ENCODE data around the gene ROBO2.

The ROBO2 gene

DNA sequence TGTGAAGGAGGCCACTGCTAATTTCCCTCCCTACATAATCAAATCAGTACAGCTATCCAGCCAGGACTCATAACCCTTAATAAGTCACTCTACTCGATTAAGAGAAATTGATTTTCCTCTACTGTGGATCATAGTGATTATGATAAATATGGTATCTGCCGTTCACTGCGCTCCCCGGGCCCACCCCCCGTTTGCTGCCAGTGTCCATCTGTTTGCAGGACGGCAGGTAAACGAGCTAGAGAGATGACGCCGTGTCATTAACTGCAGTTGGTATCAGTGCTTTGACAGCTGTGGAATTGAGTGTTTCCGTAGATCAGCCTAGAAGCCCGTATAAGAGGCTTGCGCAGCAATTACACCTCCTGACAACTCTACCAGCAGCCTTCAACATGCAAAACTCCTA is 94.9 kb downstream of the ROBO2 start:
- H3K9me3 ChIP-seq (ENCODE audit: control insufficient read depth, insufficient read depth, low read length) = no peaks in the 10 kb centered on the region
- H3K4me1 ChIP-seq (ENCODE audit: control insufficient read depth, insufficient read depth, low read length) = no peaks in the 10 kb centered on the region
- H3K9ac ChIP-seq (ENCODE audit: low read depth, low read length) = no peak overlapping the region
- H3K27me3 ChIP-seq (ENCODE audit: control insufficient read depth, insufficient read depth, low read length) = no peaks in the 10 kb centered on the region
- H3K36me3 ChIP-seq (ENCODE audit: control insufficient read depth, insufficient read depth, low read length) = no peaks in the 10 kb centered on the region
- H3K4me3 ChIP-seq (ENCODE audit: low read depth, low read length) = no peak overlapping the region

DNA sequence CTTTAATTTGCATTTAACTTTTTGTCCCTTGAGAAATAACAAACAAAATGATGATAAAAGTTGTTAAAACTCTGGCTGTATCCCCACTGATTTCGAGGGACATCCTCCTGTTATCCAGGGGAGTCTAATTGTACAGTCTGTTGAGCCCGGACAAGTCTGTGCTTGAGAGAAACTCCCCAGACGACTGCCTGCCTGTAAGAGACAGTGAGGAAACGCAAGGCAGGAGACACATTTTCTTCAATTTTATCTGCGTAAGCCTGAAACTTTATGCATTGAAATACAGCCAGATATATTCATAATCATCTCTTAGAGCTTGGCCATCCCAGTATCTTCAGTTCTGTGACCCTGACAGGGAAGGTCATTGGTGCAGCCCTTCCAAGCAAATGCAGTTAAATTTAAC is 97.7 kb downstream of the ROBO2 start:
- no peaks in the 10 kb centered on the region for H3K4me1 ChIP-seq (ENCODE audit: control insufficient read depth, insufficient read depth, low read length)
- no peak overlapping the region for H3K4me3 ChIP-seq (ENCODE audit: low read depth, low read length)
- no peak overlapping the region for H3K9ac ChIP-seq (ENCODE audit: low read depth, low read length)
- H3K36me3 ChIP-seq (ENCODE audit: control insufficient read depth, insufficient read depth, low read length) = no peaks in the 10 kb centered on the region
- no peaks in the 10 kb centered on the region for H3K9me3 ChIP-seq (ENCODE audit: control insufficient read depth, insufficient read depth, low read length)
- H3K27me3 ChIP-seq (ENCODE audit: control insufficient read depth, insufficient read depth, low read length) = no peaks in the 10 kb centered on the region

DNA sequence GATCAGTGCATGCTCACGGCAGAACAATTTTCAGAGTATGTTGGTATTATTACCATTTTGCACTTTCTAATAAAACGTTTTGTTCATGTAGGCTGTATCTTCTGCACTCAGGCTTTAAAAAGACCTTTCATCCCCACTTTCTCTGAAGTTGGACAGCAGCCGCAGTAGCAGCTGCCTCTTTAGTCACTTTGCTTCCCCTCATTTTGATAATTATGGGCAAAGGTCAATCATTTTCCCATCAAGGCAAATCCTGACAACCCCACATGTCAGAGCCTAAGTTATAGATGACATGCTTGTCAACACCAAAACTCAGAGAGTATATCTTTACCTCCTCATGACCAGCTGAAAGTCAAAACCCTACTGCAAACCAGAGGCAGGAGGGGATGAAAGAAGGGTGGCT is 99.7 kb downstream of the ROBO2 start:
- no peaks in the 10 kb centered on the region for H3K36me3 ChIP-seq (ENCODE audit: control insufficient read depth, insufficient read depth, low read length)
- no peaks in the 10 kb centered on the region for H3K9me3 ChIP-seq (ENCODE audit: control insufficient read depth, insufficient read depth, low read length)
- no peaks in the 10 kb centered on the region for H3K4me1 ChIP-seq (ENCODE audit: control insufficient read depth, insufficient read depth, low read length)
- no peak overlapping the region for H3K4me3 ChIP-seq (ENCODE audit: low read depth, low read length)
- H3K27me3 ChIP-seq (ENCODE audit: control insufficient read depth, insufficient read depth, low read length) = no peaks in the 10 kb centered on the region
- H3K9ac ChIP-seq (ENCODE audit: low read depth, low read length) = no peak overlapping the region

DNA sequence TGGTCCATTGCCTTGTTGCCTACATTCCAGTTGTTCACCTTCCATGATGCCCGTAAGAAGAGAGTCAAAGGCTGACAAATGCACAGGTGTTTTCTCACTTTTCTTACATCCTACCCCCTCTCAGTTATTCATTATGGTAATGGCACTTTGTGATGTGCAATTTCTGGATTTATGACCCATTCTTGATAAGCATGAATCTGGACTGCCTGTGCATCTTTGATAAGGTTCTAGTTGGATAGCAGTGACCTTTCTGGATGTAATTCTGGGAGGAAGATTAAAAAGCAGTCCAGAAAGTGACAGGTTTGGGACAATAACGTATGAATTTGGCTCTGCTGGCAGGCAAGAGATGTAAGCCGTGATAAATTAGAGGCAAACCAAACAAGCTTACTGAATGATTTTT is 101.5 kb downstream of the ROBO2 start:
- no peak overlapping the region for H3K9ac ChIP-seq (ENCODE audit: low read depth, low read length)
- peaks cover 4% of the 10 kb centered on the region for H3K4me1 ChIP-seq (ENCODE audit: control insufficient read depth, insufficient read depth, low read length)
- H3K27me3 ChIP-seq (ENCODE audit: control insufficient read depth, insufficient read depth, low read length) = no peaks in the 10 kb centered on the region
- H3K9me3 ChIP-seq (ENCODE audit: control insufficient read depth, insufficient read depth, low read length) = no peaks in the 10 kb centered on the region
- no peaks in the 10 kb centered on the region for H3K36me3 ChIP-seq (ENCODE audit: control insufficient read depth, insufficient read depth, low read length)
- H3K4me3 ChIP-seq (ENCODE audit: low read depth, low read length) = no peak overlapping the region

DNA sequence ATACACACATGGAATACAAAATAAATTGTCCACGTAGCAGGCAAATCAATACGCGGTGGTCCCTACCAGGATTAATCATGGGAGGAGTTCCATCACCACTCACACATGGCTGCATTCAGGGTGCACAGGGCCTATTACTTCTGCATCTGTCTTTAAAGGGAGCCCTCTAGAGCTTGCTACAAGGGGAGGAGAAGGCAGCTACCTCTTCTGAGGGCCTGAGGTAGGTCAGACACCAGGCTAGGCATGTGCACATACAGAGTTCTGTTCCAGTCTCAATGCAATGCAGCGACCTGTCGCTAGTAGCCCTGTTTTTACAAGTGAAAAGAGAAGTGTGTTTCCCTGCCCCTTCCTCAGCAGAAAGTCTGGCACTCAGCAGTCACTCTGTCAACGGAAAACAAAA is 102.7 kb downstream of the ROBO2 start:
- no peak overlapping the region for H3K9ac ChIP-seq (ENCODE audit: low read depth, low read length)
- H3K9me3 ChIP-seq (ENCODE audit: control insufficient read depth, insufficient read depth, low read length) = no peaks in the 10 kb centered on the region
- H3K36me3 ChIP-seq (ENCODE audit: control insufficient read depth, insufficient read depth, low read length) = no peaks in the 10 kb centered on the region
- no peaks in the 10 kb centered on the region for H3K27me3 ChIP-seq (ENCODE audit: control insufficient read depth, insufficient read depth, low read length)
- H3K4me1 ChIP-seq (ENCODE audit: control insufficient read depth, insufficient read depth, low read length) = peaks cover 5% of the 10 kb centered on the region
- no peak overlapping the region for H3K4me3 ChIP-seq (ENCODE audit: low read depth, low read length)

DNA sequence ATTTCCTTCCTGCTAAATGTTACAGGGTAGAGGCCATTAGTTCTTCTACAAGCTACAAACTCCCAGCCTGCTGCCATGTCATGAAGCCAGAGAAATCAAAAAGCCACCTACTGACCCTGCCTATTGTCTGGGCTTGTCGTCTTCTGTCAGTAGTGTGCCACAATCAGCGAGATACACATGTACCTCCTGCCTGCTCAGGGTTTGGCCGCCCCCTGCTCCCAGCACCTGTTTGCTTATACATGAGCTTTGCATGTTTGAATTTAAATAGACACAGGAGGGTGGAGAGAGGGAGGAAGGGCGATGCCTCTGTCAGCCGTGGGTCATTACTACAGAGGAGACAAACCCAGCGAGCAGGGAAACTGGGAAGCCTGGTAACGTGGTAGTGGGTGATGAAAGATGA is 106.1 kb downstream of the ROBO2 start:
- no peaks in the 10 kb centered on the region for H3K36me3 ChIP-seq (ENCODE audit: control insufficient read depth, insufficient read depth, low read length)
- H3K4me3 ChIP-seq (ENCODE audit: low read depth, low read length) = no peak overlapping the region
- no peaks in the 10 kb centered on the region for H3K9me3 ChIP-seq (ENCODE audit: control insufficient read depth, insufficient read depth, low read length)
- H3K27me3 ChIP-seq (ENCODE audit: control insufficient read depth, insufficient read depth, low read length) = no peaks in the 10 kb centered on the region
- H3K4me1 ChIP-seq (ENCODE audit: control insufficient read depth, insufficient read depth, low read length) = peaks cover 11% of the 10 kb centered on the region
- no peak overlapping the region for H3K9ac ChIP-seq (ENCODE audit: low read depth, low read length)

DNA sequence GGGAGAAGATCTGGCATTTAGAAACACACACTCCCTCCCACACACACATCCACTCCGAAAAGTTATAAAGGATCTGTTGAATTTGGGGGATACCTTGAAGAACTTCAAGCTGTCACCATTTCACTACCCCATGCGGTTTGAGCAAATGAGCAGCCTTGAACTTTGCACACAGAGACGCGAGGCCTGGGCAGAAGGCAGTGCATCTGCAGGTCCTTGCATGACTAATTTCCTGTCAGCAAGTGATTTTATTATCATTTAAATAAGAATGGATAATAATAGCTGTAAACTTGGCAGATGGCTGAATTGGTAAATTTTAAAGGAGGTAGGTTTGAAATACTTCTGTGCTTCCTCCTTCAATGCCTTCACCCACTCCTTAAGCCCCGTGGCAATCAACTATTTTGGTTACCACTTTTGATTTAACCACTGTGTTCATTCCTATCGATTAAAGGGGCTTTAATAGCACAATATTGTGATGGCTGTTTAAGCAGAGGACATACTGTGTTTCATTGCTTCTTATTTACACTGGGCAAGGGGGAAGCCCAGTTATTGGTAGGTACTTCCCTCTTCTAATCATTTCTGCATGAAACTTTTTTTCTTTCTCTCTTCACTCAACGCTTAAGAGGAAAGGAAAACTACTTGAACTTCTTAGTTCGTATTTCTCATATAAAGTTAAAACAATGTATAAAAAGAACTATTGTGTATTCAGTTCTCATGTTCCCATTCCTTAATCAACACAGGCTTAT is 108.1 kb downstream of the ROBO2 start:
- no peak overlapping the region for H3K4me3 ChIP-seq (ENCODE audit: low read depth, low read length)
- H3K9ac ChIP-seq (ENCODE audit: low read depth, low read length) = no peak overlapping the region
- H3K9me3 ChIP-seq (ENCODE audit: control insufficient read depth, insufficient read depth, low read length) = no peaks in the 10 kb centered on the region
- H3K4me1 ChIP-seq (ENCODE audit: control insufficient read depth, insufficient read depth, low read length) = peaks cover 11% of the 10 kb centered on the region
- H3K36me3 ChIP-seq (ENCODE audit: control insufficient read depth, insufficient read depth, low read length) = no peaks in the 10 kb centered on the region
- H3K27me3 ChIP-seq (ENCODE audit: control insufficient read depth, insufficient read depth, low read length) = no peaks in the 10 kb centered on the region

DNA sequence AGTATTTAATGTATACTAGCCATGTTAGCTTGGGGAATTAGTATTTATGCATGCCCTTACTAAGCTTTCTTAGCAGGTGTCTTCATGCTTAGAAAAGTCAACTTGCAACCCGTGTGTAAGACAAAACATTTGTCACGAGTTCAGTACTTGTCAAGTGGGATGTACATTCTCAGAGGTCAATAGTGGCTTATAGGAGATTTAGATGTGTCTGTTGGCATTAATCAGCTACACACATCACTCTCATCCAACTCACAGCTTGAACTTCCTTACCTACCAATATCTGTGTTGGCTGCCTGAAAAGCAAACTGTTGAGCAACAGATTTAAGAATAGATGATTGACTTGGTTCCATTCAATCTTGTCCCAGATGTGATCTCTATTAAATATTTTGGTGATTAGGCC is 109.5 kb downstream of the ROBO2 start:
- no peak overlapping the region for H3K9ac ChIP-seq (ENCODE audit: low read depth, low read length)
- peaks cover 11% of the 10 kb centered on the region for H3K4me1 ChIP-seq (ENCODE audit: control insufficient read depth, insufficient read depth, low read length)
- no peaks in the 10 kb centered on the region for H3K27me3 ChIP-seq (ENCODE audit: control insufficient read depth, insufficient read depth, low read length)

DNA sequence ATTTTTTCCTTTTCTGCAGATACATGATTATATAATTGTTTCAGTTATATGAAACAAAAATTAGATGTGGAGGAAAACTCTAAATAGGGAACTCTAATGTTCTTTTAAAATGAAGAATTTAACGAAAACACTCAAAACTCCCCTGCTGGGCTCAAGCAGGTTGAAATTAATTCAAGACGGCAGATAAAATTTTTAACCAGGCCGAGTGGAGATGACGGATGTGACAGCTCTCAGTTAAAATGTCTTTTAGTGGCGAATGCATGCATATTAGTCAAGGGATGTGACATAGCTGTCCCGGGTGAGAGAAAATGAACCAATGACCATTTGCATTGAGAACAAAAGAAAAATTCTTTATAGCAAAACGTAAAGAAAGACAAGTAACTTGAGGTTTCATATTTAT is 110.1 kb downstream of the ROBO2 start:
- Histone ChIP-seq H3K9me3 (ENCODE audit: control insufficient read depth, insufficient read depth, low read length) (no peaks in the 10 kb centered on the region), H3K36me3 (ENCODE audit: control insufficient read depth, insufficient read depth, low read length) (no peaks in the 10 kb centered on the region), H3K27me3 (ENCODE audit: control insufficient read depth, insufficient read depth, low read length) (no peaks in the 10 kb centered on the region), H3K4me3 (ENCODE audit: low read depth, low read length) (no peak overlapping the region), H3K9ac (ENCODE audit: low read depth, low read length) (no peak overlapping the region), H3K4me1 (ENCODE audit: control insufficient read depth, insufficient read depth, low read length) (peaks cover 11% of the 10 kb centered on the region)

More for the DNA sequence above, 109.5 kb downstream of the ROBO2 start:
- no peaks in the 10 kb centered on the region for H3K9me3 ChIP-seq (ENCODE audit: control insufficient read depth, insufficient read depth, low read length)
- no peaks in the 10 kb centered on the region for H3K36me3 ChIP-seq (ENCODE audit: control insufficient read depth, insufficient read depth, low read length)
- H3K4me3 ChIP-seq (ENCODE audit: low read depth, low read length) = no peak overlapping the region

DNA sequence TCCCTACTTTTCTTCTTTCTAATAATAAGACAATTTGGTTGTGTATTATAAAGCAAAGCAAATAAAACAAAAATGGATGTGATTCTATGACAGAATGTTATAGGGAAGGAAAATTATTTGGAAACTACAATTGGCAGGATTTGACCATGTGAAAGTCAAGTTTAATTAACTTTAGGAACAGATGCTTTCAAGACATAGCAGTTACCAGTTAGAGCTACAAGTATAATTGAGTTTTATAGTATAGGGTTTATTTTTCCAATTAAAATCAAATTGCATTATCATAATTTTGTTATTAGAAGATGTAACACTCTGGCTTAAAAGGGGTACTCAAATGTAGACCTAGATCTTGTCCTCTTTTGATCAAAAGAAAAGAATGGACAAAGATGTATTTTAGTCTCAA is 110.9 kb downstream of the ROBO2 start:
- Histone ChIP-seq H3K9me3 (ENCODE audit: control insufficient read depth, insufficient read depth, low read length) (no peaks in the 10 kb centered on the region), H3K4me1 (ENCODE audit: control insufficient read depth, insufficient read depth, low read length) (peaks cover 11% of the 10 kb centered on the region), H3K36me3 (ENCODE audit: control insufficient read depth, insufficient read depth, low read length) (no peaks in the 10 kb centered on the region), H3K27me3 (ENCODE audit: control insufficient read depth, insufficient read depth, low read length) (no peaks in the 10 kb centered on the region), H3K9ac (ENCODE audit: low read depth, low read length) (no peak overlapping the region), H3K4me3 (ENCODE audit: low read depth, low read length) (no peak overlapping the region)

DNA sequence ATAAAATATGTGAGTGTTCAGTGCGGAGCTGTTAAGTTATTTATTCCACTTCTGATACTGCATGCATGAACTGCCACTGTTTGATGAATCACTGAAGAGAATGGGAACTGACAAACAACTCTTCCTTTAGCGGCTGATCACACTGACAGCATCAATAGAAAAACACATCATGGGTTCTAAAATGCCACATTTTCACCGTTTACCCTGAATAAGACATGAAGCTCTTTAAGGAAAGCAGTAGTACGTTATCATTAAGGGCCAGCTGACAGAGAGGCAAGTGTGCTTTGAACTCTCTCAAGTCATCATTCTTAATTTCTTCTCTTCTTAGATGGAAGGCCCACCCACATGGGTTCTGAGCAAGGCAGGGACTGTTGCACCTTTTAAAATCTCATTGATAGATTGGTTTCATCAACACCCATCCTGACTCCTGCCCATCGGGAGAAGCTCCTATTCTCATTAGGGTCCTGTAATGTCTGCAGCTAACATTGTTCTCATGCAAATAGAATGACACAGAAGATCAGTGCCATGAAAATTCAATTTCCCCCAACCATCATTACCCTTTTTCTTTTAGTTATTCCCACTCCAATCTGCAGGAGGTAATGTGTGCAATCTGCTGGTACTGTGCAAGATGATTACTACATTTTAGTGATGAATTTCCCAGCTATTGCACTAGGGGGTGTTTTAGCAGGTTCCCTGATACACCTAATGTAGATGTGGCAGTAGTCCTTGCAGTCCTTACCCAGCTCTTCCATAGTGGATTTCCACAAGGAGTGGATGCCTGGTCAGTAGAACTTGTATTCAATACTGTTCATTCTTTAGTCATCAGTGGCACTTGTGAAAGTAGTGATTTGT is 119.1 kb downstream of the ROBO2 start:
- H3K9me3 ChIP-seq (ENCODE audit: control insufficient read depth, insufficient read depth, low read length) = no peaks in the 10 kb centered on the region
- H3K27me3 ChIP-seq (ENCODE audit: control insufficient read depth, insufficient read depth, low read length) = no peaks in the 10 kb centered on the region
- H3K36me3 ChIP-seq (ENCODE audit: control insufficient read depth, insufficient read depth, low read length) = no peaks in the 10 kb centered on the region
- no peaks in the 10 kb centered on the region for H3K4me1 ChIP-seq (ENCODE audit: control insufficient read depth, insufficient read depth, low read length)
- no peak overlapping the region for H3K9ac ChIP-seq (ENCODE audit: low read depth, low read length)
- no peak overlapping the region for H3K4me3 ChIP-seq (ENCODE audit: low read depth, low read length)

DNA sequence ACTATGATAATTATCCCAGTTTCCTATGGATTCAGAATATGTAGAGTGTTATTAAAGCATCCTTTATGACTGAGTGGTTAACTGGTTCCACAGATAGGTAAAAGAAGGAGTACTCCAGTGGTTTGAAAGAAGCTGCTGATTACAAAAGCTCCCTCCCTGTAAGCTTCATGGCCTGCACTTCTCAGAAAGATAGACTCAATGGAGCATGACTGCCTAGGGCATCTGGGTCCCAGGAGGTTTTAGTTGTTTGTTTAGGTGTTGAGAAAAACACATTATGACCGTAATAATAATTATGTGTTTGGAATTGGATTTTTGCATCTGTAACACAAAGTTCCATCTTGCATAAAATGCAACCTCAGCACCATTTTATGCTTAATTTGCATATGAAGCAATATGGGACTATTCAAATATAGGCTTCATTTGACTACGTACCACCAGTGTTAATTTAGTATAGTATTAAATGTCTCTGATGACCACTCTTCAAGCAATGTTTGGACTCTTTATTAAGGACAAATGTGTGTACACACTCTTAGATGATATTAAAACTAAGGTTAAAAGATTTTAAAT is 121.1 kb downstream of the ROBO2 start:
- Histone ChIP-seq H3K9me3 (ENCODE audit: control insufficient read depth, insufficient read depth, low read length) (no peaks in the 10 kb centered on the region), H3K36me3 (ENCODE audit: control insufficient read depth, insufficient read depth, low read length) (no peaks in the 10 kb centered on the region), H3K4me1 (ENCODE audit: control insufficient read depth, insufficient read depth, low read length) (no peaks in the 10 kb centered on the region), H3K9ac (ENCODE audit: low read depth, low read length) (no peak overlapping the region), H3K4me3 (ENCODE audit: low read depth, low read length) (no peak overlapping the region), H3K27me3 (ENCODE audit: control insufficient read depth, insufficient read depth, low read length) (no peaks in the 10 kb centered on the region)

All from iPS-15b (cell line).